GM18505 (cell line): ENCODE measurements around the gene NFIB.

ENCODE experiments used
- ATAC-seq: cut with Tn5 transposase; IDR thresholded peaks from one replicate; pipeline ENCODE4 v1.9.1; 2021; ENCODE audit not compliant: unreplicated experiment
- POLR2A ChIP-seq: IDR thresholded peaks from 4 replicates; pipeline ENCODE4 v1.6.1; 2011; ENCODE audit warnings: borderline replicate concordance; ENCODE audit not compliant: insufficient read depth, insufficient read length; ENCODE audit errors: extremely low read depth

The NFIB gene

GRCh38 chr9:14136646-14137370 lies 177.1 kb downstream of the NFIB start:
- no peak for ATAC-seq
- TF ChIP-seq POLR2A, result no peak

GRCh38 chr9:14136047-14136635 lies 177.8 kb downstream of the NFIB start:
- no peak for TF ChIP-seq POLR2A
- ATAC-seq, result no peak

GRCh38 chr9:14135421-14135820 lies 178.5 kb downstream of the NFIB start:
- no peak for ATAC-seq
- TF ChIP-seq POLR2A, result no peak

GRCh38 chr9:14133394-14133793 lies 180.5 kb downstream of the NFIB start:
- no peak for ATAC-seq
- no peak for TF ChIP-seq POLR2A

- ATAC-seq, result no peak
- no peak for TF ChIP-seq POLR2A
Observed at GRCh38 chr9:14132775-14133174, 181.2 kb downstream of the NFIB start.

GRCh38 chr9:14131356-14132088 lies 182.4 kb downstream of the NFIB start:
- TF ChIP-seq POLR2A, result no peak
- no peak for ATAC-seq

- no peak for ATAC-seq
- no peak for TF ChIP-seq POLR2A
Observed at GRCh38 chr9:14127656-14128055, 186.3 kb downstream of the NFIB start.

- no peak for TF ChIP-seq POLR2A
- no peak for ATAC-seq
Observed at GRCh38 chr9:14119694-14120514, 194.0 kb downstream of the NFIB start.

- TF ChIP-seq POLR2A, result no peak
- ATAC-seq, result no peak
Observed at GRCh38 chr9:14112226-14112625, 201.7 kb downstream of the NFIB start.

GRCh38 chr9:14111696-14112095 lies 202.2 kb downstream of the NFIB start:
- no peak for ATAC-seq
- no peak for TF ChIP-seq POLR2A

GRCh38 chr9:14107977-14108376 lies 206.0 kb downstream of the NFIB start:
- no peak for ATAC-seq
- TF ChIP-seq POLR2A, result no peak

GRCh38 chr9:14107495-14107894 lies 206.4 kb downstream of the NFIB start:
- no peak for ATAC-seq
- TF ChIP-seq POLR2A, result no peak

GRCh38 chr9:14106699-14107098 lies 207.2 kb downstream of the NFIB start:
- TF ChIP-seq POLR2A, result no peak
- no peak for ATAC-seq

GRCh38 chr9:14104496-14104895 lies 209.4 kb downstream of the NFIB start:
- no peak for TF ChIP-seq POLR2A
- ATAC-seq, result no peak

- no peak for ATAC-seq
- no peak for TF ChIP-seq POLR2A
Observed at GRCh38 chr9:14103115-14103514, 210.8 kb downstream of the NFIB start.
